Activated CD8-positive, alpha-beta memory T cell treated with anti-CD3 and anti-CD28 coated beads, Interleukin-2, amount 50 U/mL, for 4 hours (primary cell): ENCODE data around the gene NR2F1.
"Not testable (repeated sequence)": the region's sequence is repeated elsewhere in the genome, so short reads cannot be mapped to it uniquely, and the experiment has no call there.

Source experiments
- DNase-seq: peaks from one replicate; pipeline ENCODE4 v3.0.0-alpha.2; 2020

Gene NR2F1

DNA sequence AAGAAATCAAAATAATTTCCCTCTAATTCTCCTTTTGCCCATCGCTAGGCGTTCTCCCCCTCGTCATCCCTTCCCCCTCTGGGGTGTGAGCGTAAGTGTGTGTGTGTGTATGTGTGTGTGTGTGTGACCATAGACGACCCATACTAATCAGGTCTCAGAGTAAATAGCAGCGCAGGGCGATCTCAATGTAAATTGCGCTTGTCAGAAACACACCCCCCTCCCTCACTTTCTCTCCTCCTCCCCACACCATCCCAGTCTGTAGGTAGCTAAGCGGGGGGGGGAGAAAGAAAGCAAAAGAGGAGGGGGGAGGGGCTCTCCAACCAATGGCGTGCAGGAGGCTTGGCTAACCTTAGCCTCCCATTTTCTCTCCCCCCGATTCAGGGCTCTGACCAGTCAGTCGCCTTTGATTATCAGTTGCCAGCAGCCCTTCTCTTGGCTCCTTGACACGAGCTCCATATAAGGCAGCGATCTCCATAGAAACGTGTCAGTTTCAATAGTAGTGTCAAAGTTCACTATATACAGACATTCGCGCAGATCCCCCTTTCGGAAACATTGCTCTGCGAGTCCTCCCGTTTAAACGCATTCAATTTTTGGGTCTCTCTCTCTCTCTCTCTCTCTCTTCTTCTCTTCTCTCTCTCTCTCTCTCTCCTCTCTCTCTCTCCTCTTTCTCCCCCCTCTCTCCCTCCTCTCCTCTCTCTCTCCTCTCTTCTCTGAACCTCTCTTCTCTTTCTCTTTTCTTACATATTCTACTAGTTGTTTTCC lies at the start of gene NR2F1:
NR2F1 (plus strand) TSS at position 546 of the 762 bp plus-strand sequence. CDS start 1,802 bp downstream, outside the sequence.
- DNase-seq, result no peak

DNA sequence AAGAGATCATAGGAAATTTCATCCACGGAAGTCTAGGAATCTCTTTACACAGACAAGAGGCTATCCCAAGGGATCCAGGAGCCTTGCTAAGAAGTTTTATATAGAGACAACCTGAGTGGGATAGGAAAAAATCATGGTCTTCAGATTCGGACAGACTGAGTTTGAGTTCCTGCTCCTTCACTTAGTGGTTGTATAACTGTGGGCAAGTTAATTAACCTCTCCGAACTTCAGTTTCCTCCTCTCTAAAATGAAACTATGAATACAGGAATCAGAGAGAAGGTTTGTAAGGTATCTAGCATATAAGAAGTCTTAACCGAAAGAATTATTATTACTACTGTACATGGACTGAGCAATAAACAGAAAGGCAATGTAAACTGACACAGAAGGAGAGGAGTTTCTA lies 37.1 kb upstream of the NR2F1 start:
- DNase-seq, result no peak

GRCh38 chr5:93549594-93549993 lies 33.4 kb upstream of the NR2F1 start:
- not testable (repeated sequence) for DNase-seq

DNA sequence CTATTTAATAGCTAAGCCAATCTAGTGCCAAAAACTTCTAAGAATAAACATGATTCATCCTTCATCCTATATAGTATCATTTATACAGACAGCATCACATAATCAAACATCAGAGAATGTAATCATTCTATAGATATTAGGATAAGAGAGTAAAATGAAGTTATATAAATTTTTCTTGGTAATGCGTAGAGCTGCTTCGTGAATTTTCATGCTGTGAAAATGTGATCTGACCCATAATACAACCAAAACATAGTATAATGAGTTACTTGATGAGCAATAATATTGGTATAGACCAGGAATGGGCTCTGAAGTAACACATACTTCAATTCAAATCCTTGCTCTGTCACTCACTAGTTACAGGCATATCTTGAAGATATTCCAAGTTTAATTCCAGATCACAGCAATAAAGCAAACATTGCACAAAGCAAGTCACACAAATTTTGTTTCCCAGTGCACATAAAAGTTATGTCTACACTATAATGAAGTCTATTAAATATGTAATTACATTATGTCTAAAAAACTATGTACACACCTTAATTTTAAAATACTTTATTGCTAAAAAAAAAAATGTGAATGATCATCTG lies 25.9 kb upstream of the NR2F1 start:
- DNase-seq, result no peak

- DNase-seq, result no peak
Measured at GRCh38 chr5:93566091-93566490, 16.9 kb upstream of the NR2F1 start.

- no peak for DNase-seq
Measured at GRCh38 chr5:93567424-93567823, 15.6 kb upstream of the NR2F1 start.

DNA sequence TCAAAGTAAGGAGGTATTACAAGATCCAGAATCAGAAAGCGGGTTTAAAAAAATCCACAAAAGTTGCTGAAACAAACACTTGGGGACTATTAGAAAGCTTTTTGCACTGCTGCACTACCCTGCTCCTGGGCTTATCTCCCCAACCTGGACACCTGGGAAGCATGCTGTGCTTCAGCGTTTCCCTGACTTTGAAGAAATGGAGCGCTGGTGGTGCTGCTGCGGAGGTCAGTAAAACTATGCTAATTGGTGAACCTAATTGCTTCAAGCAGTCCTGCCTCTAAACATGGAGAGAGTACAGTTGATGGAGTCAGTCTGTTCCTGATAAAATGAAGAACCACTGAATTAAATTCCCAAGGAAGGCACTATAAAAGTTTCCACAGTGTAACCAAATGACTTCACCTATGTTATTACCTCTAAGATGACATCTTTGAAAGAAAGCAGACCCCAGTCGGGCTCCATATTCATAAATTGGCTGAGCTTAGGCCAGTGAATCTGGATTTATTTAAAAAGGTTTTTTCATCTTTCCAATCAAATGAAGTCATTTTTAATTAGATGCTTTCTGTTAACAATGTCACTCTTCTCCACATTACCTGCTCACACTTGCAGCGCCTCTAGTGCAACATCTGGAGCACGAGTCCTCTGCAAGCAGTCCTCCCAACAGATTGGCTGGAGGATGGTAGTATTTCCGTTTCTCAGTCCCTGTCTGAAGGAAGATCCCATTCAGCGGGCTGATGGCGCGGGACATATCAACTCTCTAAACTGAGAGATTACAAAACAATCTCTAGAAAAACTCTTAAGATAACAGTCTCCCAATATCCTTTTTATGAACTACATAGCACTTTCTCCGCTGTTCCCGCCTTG lies 13.5 kb upstream of the NR2F1 start:
- DNase-seq, result no peak

DNA sequence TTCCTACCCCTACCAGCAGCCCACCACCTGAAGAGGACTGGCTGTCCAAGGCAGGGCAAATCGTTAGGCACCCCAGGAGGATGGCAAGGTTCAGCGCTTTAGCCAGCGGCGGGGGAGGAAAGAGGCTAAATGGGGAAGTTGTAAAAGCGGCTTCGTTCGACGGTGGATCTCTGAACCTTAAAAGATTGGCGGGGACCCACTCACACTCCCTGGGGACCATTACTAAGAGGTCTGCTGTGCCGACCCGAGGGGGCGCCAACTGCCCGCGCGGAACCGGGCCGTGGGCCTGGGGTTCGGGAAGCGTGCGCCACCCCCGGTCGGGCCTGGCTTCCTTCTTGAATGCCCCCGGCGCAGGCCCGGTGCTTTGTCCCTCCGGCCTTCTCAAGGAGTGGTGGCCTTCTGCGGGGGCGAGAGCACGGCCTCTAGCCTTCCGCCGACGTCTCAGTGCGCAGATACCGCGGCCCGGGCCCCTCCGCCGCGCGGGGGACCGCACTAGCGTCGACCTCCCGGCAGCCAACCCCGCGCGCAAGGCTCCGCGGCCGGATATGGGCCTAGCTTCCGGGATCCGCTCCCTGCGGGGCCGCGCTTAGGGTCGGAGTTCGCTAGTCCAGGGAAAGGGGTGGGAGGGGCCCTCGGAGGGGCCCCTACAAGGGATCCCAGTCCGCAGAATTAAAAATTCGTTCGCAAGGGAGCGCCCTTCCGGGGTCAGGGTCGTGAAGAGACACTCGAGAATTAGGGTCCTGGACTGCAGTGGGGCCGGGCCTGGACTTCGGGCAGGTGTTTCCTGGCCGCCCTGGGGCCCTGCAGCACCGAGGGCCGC lies 12.5 kb upstream of the NR2F1 start:
- no peak for DNase-seq

DNA sequence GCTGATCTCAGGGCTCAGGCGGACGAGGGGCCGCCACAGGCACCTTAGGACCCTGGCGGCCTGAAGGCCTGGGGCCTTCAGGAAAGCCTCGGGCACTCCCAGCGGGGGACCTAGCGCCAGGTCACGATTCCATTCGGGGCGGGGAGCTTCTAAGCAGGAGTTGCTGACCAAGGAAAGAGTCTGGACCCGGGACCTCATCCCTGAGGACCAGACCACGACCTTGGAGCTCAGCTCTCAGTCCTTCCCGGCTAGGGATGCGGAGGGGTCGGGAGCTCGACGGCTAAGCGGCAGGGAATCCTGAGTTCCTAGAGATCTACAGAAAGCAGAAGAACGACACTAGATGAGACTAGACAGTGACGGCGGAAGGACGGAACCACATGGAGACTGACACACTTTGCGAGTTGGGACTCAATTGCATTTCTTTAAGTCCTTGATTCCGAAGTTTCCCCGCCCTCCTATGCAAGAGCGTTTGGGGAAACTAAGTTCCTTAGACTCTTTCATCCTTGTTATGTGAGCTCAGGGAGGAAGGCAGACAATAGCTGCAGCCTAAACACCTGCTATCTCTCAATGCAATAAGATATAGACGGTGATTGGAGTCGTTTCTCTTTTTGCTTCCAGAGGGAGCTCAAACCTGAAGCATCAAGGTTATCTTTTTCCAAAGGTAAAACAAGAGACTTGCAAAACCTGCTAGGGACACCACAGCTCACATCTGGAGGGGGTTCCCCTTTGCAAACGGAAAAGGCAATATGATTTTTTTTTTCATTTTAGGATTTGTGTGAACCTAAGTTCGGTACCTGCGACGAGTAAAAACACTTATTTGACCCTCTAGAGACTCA lies 11.7 kb upstream of the NR2F1 start:
- no peak for DNase-seq

- DNase-seq, result no peak
Measured at GRCh38 chr5:93572101-93572607, 10.9 kb upstream of the NR2F1 start.

GRCh38 chr5:93572608-93573353 lies 10.2 kb upstream of the NR2F1 start:
- DNase-seq, result no peak

DNA sequence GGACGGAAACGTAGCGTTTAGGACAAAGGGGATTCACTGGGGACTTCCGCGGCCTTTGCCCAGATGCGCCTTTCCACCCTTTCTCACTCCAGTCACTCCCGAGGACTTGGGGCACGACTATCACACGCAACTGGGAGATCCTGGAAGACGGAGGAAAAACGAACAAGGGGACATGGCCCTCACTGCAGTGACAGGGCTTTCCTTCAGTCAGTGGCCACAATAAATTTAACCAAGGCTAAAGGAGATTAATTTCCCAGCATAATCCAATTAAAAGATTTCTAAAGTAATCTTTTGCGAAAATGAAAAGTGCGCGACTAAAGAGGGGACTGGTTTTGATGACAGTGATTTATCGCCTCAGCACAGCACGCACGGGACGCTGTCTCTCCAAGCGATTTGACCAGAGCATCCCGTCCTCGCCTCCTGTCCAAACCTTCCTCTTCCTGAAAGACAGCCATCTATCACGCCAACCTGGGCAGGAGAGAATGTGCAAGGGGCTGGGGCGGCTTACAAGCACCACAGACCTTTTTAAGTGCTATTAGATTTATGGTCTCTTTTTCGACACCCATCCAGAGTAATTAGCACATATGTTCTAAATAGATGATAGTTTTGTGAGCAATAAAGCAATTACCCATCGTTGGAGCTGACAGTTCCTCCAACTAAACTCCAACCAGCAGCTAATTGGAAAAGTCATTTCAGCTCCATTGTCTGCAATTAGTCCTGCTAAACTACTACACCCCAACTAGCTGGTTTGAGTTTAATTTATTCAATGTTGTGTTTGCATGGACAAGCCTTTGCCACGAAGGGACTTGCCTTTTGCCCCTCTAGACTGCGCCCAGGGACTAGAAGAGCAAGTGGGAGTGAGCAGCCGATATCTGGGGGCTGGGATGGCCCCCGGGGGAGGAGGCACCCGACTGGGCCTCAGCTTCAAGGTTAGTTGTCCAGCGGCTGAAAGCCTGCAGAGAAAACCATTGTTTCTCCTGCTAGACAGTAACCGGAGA lies 9.4 kb upstream of the NR2F1 start:
- DNase-seq, result no peak

- DNase-seq, result no peak
Measured at GRCh38 chr5:93574491-93575305, 8.3 kb upstream of the NR2F1 start.

DNA sequence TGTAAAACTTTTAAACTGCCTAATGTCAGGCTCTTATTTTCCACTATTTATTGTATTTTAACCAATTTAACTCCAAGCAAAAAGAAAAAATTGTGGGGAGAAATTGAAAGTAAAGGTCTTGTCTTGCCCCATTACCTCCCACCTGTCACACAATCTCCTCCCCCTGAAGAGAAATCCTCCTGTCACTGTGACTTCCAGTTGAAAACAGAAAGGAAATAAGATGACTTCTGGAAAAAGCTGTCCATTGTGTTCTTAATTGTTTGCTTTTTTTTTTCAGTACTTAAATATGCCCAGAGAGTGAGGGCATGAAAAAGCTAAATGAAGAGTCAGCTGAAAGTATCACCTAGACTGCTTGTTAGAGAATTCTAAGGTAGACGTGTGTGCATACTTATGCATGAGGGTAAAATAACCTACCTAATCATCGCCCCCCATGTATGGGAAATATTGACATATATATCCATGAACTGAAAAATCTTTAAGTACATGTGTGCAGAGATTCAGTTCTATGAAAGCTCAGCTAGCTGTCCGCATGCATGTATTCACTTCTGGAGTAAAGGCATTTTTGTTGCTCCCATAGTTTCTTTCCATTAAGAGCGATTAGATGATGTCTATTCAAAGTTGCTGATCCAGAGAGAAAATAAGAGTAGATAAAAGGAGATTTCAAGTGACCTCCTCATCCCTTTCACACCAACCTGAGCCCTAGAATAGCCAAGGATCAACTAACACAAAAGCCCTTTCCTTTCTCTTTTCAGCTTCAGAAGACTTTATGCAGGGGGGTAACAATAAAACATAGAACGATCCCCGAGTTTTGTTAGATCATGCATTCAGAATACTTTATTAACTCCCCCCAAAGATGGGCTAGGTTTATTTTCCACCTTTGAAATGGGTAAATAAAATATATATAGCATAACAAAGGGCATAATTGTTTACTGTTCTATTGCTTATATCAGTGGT lies 7.3 kb upstream of the NR2F1 start:
- no peak for DNase-seq

GRCh38 chr5:93576994-93577853 lies 5.8 kb upstream of the NR2F1 start:
- no peak for DNase-seq
